HCT116 (cell line): ENCODE data around the gene ELP2. TPM values are rescaled to one million over a fixed set of nuclear protein-coding genes. Genes with fewer than 3 reads are reported as not detected.

Experiments
- ATAC-seq: fragments of 200-7000 bp; cut with Tn5 transposase; 2 replicates; pipeline ENCODE4 v1.9.1; 2020; ENCODE audit warnings: mild to moderate bottlenecking, moderate library complexity
- BruUV-seq: library from RNA; stranded (reverse); fragments of 400-500 nt; replicated peaks from 2 replicates; lab custom pipeline; 2021; lab: Mats Ljungman, UMichigan
- CTCF ChIA-PET: fragments of 300-600 bp; sonication (Branson Sonifier 250); formaldehyde crosslinking; loops from one replicate; lab custom pipeline; 2021; ENCODE audit warnings: antibody characterized with exemption; lab: Charles Lee
- POLR2A ChIA-PET: fragments of 300-600, 350-600 bp; sonication (Branson Sonifier 250); formaldehyde crosslinking; loops from one replicate; lab custom pipeline; 2021; ENCODE audit warnings: antibody characterized with exemption; lab: Charles Lee
- RAD21 ChIA-PET, 2 experiments: fragments of 300-600 bp; sonication (Branson Sonifier 250); formaldehyde crosslinking; loops; one replicate each; lab custom pipeline; 2023; ENCODE audit warnings: low total read pairs in 2 of 2; ENCODE audit not compliant: uncharacterized antibody in 2 of 2, unreplicated experiment in 2 of 2, low non-redundant PET in 1 of 2; lab: Charles Lee
- DNase-seq: peaks from one replicate; pipeline ENCODE4 v3.0.0-alpha.2; 2010; ENCODE audit warnings: low read depth, low spot score
- H2AFZ ChIP-seq: fragments of 200-600 bp; shearing (Covaris generic), sonication (generic); 2 replicates; pipeline ENCODE4 v1.6.1; 2017; ENCODE audit warnings: low read depth, mixed run types, mixed read lengths, antibody characterized with exemption, low read length; ENCODE audit not compliant: poor library complexity, severe bottlenecking
- H3K27ac ChIP-seq: 2 replicates; pipeline ENCODE4 v1.5.1; 2012; ENCODE audit warnings: low read depth, low read length
- H3K27me3 ChIP-seq: fragments of 200-600 bp; sonication (generic); 2 replicates; pipeline ENCODE4 v1.6.1; 2016; ENCODE audit warnings: mixed run types, low read length, mixed read lengths; ENCODE audit not compliant: insufficient read depth
- H3K36me3 ChIP-seq, 2 experiments: fragments of 200-500 bp in 1 of 2; fragments of 200-600 bp in 1 of 2; sonication (Bioruptor generic) in 1 of 2; sonication (generic) in 1 of 2; 2 replicates each; pipeline versions ENCODE4 v1.5.1 to v1.6.1; 2014 to 2016; ENCODE audit warnings: low read length in 2 of 2, inconsistent platforms in 1 of 2, mixed read lengths in 1 of 2, mixed run types in 1 of 2; ENCODE audit not compliant: insufficient read depth in 2 of 2, control insufficient read depth in 1 of 2
- H3K4me1 ChIP-seq, 2 experiments: fragments of 200-600 bp in 1 of 2; sonication (generic) in 1 of 2; 2 replicates each; pipeline versions ENCODE4 v1.5.1 to v1.6.1; 2012 to 2017; ENCODE audit warnings: low read length in 2 of 2, inconsistent platforms in 1 of 2, mild to moderate bottlenecking in 1 of 2, mixed read lengths in 1 of 2, mixed run types in 1 of 2, moderate library complexity in 1 of 2; ENCODE audit not compliant: insufficient read depth in 2 of 2, control insufficient read depth in 1 of 2
- H3K4me2 ChIP-seq: fragments of 200-600 bp; sonication (generic); 2 replicates; pipeline ENCODE4 v1.6.1; 2017; ENCODE audit warnings: mixed run types, low read length, mixed read lengths
- H3K4me3 ChIP-seq, 2 experiments: fragments of 200-600 bp in 1 of 2; sonication (generic) in 1 of 2; replicated peaks in 1 of 2; 2 replicates each; pipeline ENCODE4 v1.5.1; 2011 to 2016; ENCODE audit warnings: low read length in 2 of 2, control low read depth in 1 of 2, low read depth in 1 of 2, mild to moderate bottlenecking in 1 of 2, mixed read lengths in 1 of 2, mixed run types in 1 of 2
- H3K79me2 ChIP-seq: fragments of 200-600 bp; sonication (generic); 2 replicates; pipeline ENCODE4 v1.6.1; 2017; ENCODE audit warnings: mild to moderate bottlenecking, mixed run types, low read length, moderate library complexity, mixed read lengths; ENCODE audit not compliant: insufficient read depth
- H3K9ac ChIP-seq: fragments of 200-600 bp; sonication (generic); 2 replicates; pipeline ENCODE4 v1.6.1; 2016; ENCODE audit warnings: low read length, mixed read lengths
- H3K9me2 ChIP-seq: fragments of 200-600 bp; sonication (generic), shearing (Covaris generic); 2 replicates; pipeline ENCODE4 v1.6.1; 2017; ENCODE audit warnings: mixed run types, mild to moderate bottlenecking, moderate library complexity; ENCODE audit not compliant: insufficient read depth
- H3K9me3 ChIP-seq, 2 experiments: fragments of 200-500 bp in 1 of 2; fragments of 200-600 bp in 1 of 2; sonication (Bioruptor generic) in 1 of 2; sonication (generic) in 1 of 2; 2 replicates each; pipeline ENCODE4 v1.6.1; 2014 to 2017; ENCODE audit warnings: low read length in 2 of 2, mixed read lengths in 2 of 2, inconsistent platforms in 1 of 2, low read depth in 1 of 2, mild to moderate bottlenecking in 1 of 2, mixed run types in 1 of 2, moderate library complexity in 1 of 2; ENCODE audit not compliant: control insufficient read depth in 1 of 2, insufficient read depth in 1 of 2
- H4K20me1 ChIP-seq: fragments of 200-600 bp; sonication (generic), shearing (Covaris generic); 2 replicates; pipeline ENCODE4 v1.6.1; 2017; ENCODE audit warnings: mixed run types, mild to moderate bottlenecking, moderate library complexity; ENCODE audit not compliant: insufficient read depth
- CEBPB ChIP-seq: IDR thresholded peaks from 2 replicates; pipeline ENCODE4 v1.6.1; 2012; ENCODE audit warnings: low read depth
- EGR1 ChIP-seq: IDR thresholded peaks from 2 replicates; pipeline ENCODE4 v1.6.1; 2012; ENCODE audit warnings: low read depth
- ELF1 ChIP-seq: IDR thresholded peaks from 2 replicates; pipeline ENCODE4 v1.6.1; 2012; ENCODE audit warnings: low read depth, borderline replicate concordance
- EZH2 ChIP-seq: fragments of 200-600 bp; sonication (generic); IDR thresholded peaks from 2 replicates; pipeline ENCODE4 v1.6.1; 2017; ENCODE audit warnings: antibody characterized with exemption, mixed run types
- FOSL1 ChIP-seq: IDR thresholded peaks from 2 replicates; pipeline ENCODE4 v1.6.1; 2012; ENCODE audit warnings: low read depth
- JUND ChIP-seq: IDR thresholded peaks from 2 replicates; pipeline ENCODE4 v1.6.1; 2012
- POLR2AphosphoS5 ChIP-seq: IDR thresholded peaks from 2 replicates; pipeline ENCODE4 v1.6.1; 2011; ENCODE audit warnings: mild to moderate bottlenecking, low read depth, low read length, moderate library complexity
- RAD21 ChIP-seq: IDR thresholded peaks from 2 replicates; pipeline ENCODE4 v1.6.1; 2012; ENCODE audit warnings: low read depth, mild to moderate bottlenecking
- SP1 ChIP-seq: IDR thresholded peaks from 2 replicates; pipeline ENCODE4 v1.6.1; 2012; ENCODE audit warnings: low read depth
- TCF7L2 ChIP-seq: IDR thresholded peaks from 2 replicates; pipeline ENCODE4 v1.7.0; 2011; ENCODE audit warnings: borderline replicate concordance, inconsistent platforms; ENCODE audit not compliant: insufficient read depth, insufficient read length; ENCODE audit errors: extremely low read depth
- YY1 ChIP-seq: IDR thresholded peaks from 2 replicates; pipeline ENCODE4 v1.6.1; 2011; ENCODE audit warnings: low read length, low read depth, moderate library complexity, mild to moderate bottlenecking; ENCODE audit not compliant: insufficient replicate concordance; ENCODE audit errors: extremely low read depth
- ZFX ChIP-seq: fragments of 450-650 bp; IDR thresholded peaks from 2 replicates; pipeline ENCODE4 v1.6.1; 2017
- intact Hi-C: fragments of 100-400 bp; cut with micrococcal nuclease; formaldehyde crosslinking; loops from 2 replicates; pipeline ENCODE4 v1.10.0; 2022
- total RNA-seq: library from RNA; stranded (reverse); gene quantifications from one replicate; pipeline ENCODE4 v1.2.1, GENCODE V29; 2021; ENCODE audit not compliant: unreplicated experiment
- TF ChIP-seq, protein P1 (sequence below): IDR thresholded peaks from 2 replicates; pipeline ENCODE4 v1.6.1; 2011; ENCODE audit warnings: mild to moderate bottlenecking, low read length, moderate library complexity; ENCODE audit not compliant: insufficient replicate concordance; ENCODE audit errors: extremely low read depth
- TF ChIP-seq, protein P2 (sequence below): IDR thresholded peaks from 2 replicates; pipeline ENCODE4 v1.6.1; 2012; ENCODE audit warnings: low read depth

ELP2 gene
- total RNA-seq, 1 experiment from 2014 or later = 109 TPM

DNA sequence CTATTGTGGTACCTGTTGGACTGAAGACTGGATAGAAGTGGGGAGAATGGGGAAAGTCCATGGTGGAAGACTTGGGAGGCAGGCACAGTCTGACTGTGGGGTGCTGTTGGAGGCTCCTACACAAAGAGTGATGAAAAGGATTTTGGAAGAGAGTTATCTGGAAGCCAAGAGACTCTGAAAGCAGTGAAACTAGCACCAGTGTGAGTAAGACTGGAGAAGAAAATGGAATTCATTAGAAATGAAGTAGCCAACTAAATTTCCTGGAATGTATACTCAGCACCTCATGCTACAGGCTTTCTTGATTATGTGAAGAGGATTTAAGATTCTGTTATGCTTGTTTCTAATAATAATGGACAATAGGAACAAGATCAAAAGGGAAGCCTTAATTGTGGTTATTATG is 27.7 kb downstream of the ELP2 start:
- POLR2A ChIA-PET = no interaction called here
- no TSS peak for BruUV-seq

DNA sequence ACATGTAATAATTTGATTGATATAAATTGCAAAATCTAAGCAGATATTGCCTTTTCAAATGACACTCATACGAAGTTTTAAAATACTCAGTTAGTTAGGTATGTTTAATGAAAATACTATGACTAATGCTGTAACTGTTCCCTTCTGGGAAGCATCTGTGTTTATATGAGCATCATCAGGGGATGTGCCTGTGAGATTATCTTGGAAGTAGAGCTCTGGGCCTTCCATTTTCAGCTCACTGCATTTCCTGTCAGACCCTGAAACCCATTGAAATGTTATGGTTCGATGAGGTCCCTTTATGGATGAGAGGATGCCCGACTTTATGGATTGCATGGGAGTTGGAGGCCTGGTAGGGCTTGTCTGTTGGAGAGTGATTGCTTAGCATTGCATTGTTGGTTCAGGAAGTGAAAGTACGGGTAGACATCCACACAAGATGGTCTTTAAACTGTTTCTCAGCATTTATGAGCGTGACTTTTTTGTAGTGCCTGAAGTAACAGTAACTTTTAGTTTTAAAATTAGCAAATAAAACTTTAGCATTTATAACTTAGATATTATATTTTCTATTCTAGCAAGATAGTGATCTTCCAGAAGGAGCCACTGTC is 28.7 kb downstream of the ELP2 start:
- Histone ChIP-seq H4K20me1 (no peaks in the 10 kb centered on the region), H3K9ac (no peak overlapping the region), H3K4me3 (no peak overlapping the region)
- BruUV-seq = no TSS peak
- RAD21 ChIA-PET = no interaction called here
- intact Hi-C loops = no loop called here
- no peak for TF ChIP-seq RAD21
- TF ChIP-seq, protein P1, sequence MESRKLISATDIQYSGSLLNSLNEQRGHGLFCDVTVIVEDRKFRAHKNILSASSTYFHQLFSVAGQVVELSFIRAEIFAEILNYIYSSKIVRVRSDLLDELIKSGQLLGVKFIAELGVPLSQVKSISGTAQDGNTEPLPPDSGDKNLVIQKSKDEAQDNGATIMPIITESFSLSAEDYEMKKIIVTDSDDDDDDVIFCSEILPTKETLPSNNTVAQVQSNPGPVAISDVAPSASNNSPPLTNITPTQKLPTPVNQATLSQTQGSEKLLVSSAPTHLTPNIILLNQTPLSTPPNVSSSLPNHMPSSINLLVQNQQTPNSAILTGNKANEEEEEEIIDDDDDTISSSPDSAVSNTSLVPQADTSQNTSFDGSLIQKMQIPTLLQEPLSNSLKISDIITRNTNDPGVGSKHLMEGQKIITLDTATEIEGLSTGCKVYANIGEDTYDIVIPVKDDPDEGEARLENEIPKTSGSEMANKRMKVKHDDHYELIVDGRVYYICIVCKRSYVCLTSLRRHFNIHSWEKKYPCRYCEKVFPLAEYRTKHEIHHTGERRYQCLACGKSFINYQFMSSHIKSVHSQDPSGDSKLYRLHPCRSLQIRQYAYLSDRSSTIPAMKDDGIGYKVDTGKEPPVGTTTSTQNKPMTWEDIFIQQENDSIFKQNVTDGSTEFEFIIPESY = no peak
- no peak for TF ChIP-seq YY1
- TF ChIP-seq, protein P2, sequence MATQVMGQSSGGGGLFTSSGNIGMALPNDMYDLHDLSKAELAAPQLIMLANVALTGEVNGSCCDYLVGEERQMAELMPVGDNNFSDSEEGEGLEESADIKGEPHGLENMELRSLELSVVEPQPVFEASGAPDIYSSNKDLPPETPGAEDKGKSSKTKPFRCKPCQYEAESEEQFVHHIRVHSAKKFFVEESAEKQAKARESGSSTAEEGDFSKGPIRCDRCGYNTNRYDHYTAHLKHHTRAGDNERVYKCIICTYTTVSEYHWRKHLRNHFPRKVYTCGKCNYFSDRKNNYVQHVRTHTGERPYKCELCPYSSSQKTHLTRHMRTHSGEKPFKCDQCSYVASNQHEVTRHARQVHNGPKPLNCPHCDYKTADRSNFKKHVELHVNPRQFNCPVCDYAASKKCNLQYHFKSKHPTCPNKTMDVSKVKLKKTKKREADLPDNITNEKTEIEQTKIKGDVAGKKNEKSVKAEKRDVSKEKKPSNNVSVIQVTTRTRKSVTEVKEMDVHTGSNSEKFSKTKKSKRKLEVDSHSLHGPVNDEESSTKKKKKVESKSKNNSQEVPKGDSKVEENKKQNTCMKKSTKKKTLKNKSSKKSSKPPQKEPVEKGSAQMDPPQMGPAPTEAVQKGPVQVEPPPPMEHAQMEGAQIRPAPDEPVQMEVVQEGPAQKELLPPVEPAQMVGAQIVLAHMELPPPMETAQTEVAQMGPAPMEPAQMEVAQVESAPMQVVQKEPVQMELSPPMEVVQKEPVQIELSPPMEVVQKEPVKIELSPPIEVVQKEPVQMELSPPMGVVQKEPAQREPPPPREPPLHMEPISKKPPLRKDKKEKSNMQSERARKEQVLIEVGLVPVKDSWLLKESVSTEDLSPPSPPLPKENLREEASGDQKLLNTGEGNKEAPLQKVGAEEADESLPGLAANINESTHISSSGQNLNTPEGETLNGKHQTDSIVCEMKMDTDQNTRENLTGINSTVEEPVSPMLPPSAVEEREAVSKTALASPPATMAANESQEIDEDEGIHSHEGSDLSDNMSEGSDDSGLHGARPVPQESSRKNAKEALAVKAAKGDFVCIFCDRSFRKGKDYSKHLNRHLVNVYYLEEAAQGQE = no peak
- TF ChIP-seq TCF7L2 = no peak
- TF ChIP-seq FOSL1 = no peak
- TF ChIP-seq ZFX = no peak
- TF ChIP-seq, all 23 proteins: peak for 0
- Histone ChIP-seq H3K79me2 (peaks cover 20% of the 10 kb centered on the region), H3K9me3 (no peaks in the 10 kb centered on the region), H3K4me2 (no peak overlapping the region), H3K4me1 (no peaks in the 10 kb centered on the region), H3K27me3 (no peaks in the 10 kb centered on the region), H3K27ac (no peak overlapping the region), H2AFZ (no peak overlapping the region), H3K9me2 (no peaks in the 10 kb centered on the region), H3K36me3 (peaks cover 65% of the 10 kb centered on the region in 2 experiments)
- ChIA-PET POLR2A (no interaction called here), CTCF (no interaction called here)
- ATAC-seq (no peak), DNase-seq (no peak)

More for the DNA sequence above, 27.7 kb downstream of the ELP2 start:
- peaks cover 12% of the 10 kb centered on the region for H3K79me2 ChIP-seq
- H3K9me3 ChIP-seq = no peaks in the 10 kb centered on the region
- ChIA-PET CTCF (no interaction called here), RAD21 (no interaction called here)
- H3K9ac ChIP-seq = no peak overlapping the region
- H4K20me1 ChIP-seq = no peaks in the 10 kb centered on the region
- no peak overlapping the region for H2AFZ ChIP-seq
- peaks cover 64 to 69% of the 10 kb centered on the region in 2 experiments for H3K36me3 ChIP-seq
- no peak overlapping the region for H3K4me3 ChIP-seq
- TF ChIP-seq JUND (no peak), FOSL1 (no peak), CEBPB (no peak), SP1 (no peak), POLR2AphosphoS5 (no peak), ELF1 (no peak), RAD21 (no peak), EZH2 (no peak), EGR1 (no peak)
- no peaks in the 10 kb centered on the region for H3K4me1 ChIP-seq
- H3K9me2 ChIP-seq = no peaks in the 10 kb centered on the region
- DNase-seq (no peak), ATAC-seq (no peak)
- H3K4me2 ChIP-seq = no peak overlapping the region
- intact Hi-C loops = no loop called here
- H3K27ac ChIP-seq = no peak overlapping the region
- no peaks in the 10 kb centered on the region for H3K27me3 ChIP-seq
